VCaP (cell line): ENCODE measurements around the gene GPS2.

Experiments used
- H3K27ac ChIP-seq: fragments of 450-650 bp; 2 replicates; pipeline ENCODE4 v1.5.1; 2017
- TF ChIP-seq, protein P1 (sequence below): fragments of 450-650 bp; conservative IDR thresholded peaks from 2 replicates; pipeline ENCODE4 v1.5.1; 2017; ENCODE audit warnings: mild to moderate bottlenecking, moderate library complexity

GPS2 gene

DNA sequence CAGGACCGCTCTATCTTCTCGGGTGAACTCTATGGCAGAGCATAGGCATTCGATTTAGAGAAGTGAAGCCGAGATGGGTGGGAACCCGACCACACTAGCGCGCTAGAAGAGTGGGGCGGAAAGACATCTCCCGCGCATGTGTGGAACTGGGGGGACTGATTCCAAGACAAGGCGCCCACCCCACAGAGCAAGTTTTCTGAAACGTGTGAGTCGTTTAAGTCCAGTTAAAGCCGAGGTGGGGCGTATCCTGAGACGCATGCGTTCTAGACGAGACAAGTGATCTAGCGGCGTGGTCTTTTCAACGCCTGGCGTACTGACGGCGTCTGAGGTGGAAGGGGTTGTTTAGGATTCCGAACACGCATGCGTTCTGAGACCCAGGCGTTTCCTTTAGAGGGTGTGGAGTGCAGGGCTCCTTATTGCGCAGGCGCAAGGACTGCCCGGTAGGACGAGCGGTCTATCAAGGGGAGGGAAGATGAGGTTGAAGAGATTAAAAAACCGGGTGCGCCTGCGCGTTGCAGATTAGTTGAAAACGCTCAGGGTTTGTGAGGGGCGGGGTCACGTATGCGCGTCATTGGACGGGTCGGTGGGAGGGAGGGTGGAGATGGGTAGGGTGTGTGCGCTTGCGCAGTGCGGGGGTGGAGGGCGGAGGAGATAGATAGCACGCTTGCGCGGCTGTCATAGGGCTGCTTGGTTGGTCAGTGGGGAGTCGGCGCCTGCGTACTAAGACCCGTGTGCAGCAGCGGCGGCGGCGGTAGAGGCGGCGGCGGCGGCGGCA, 8.1 kb downstream of the GPS2 start, which contains the start of gene EIF5A:
TSS of gene EIF5A (plus strand) at position 718 of the 775 bp plus-strand sequence. CDS start 2,008 bp downstream, outside the sequence.
- peak within 1 kb of the TSS; percentile 93 for H3K27ac ChIP-seq
- TF ChIP-seq, protein P1, sequence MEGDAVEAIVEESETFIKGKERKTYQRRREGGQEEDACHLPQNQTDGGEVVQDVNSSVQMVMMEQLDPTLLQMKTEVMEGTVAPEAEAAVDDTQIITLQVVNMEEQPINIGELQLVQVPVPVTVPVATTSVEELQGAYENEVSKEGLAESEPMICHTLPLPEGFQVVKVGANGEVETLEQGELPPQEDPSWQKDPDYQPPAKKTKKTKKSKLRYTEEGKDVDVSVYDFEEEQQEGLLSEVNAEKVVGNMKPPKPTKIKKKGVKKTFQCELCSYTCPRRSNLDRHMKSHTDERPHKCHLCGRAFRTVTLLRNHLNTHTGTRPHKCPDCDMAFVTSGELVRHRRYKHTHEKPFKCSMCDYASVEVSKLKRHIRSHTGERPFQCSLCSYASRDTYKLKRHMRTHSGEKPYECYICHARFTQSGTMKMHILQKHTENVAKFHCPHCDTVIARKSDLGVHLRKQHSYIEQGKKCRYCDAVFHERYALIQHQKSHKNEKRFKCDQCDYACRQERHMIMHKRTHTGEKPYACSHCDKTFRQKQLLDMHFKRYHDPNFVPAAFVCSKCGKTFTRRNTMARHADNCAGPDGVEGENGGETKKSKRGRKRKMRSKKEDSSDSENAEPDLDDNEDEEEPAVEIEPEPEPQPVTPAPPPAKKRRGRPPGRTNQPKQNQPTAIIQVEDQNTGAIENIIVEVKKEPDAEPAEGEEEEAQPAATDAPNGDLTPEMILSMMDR: no peak

DNA sequence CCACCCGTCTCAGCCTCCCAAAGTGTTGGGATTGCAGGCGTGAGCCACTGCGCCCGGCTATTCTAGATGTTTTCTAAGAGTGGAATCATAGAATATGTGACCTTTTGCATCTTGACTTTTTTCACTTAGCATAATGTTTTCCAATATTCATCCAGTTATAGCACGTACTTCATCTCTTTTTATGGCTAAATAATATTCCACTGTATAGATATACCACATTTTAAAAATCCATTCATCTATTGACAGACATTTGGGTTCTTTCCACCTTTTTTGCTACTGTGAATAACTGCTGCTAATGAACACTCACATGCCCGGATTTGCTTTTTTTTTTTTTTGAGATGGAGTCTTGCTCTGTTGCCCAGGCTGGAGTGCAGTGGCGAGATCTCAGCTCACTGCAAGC, 11.0 kb downstream of the GPS2 start:
- TF ChIP-seq, protein P1: no peak

DNA sequence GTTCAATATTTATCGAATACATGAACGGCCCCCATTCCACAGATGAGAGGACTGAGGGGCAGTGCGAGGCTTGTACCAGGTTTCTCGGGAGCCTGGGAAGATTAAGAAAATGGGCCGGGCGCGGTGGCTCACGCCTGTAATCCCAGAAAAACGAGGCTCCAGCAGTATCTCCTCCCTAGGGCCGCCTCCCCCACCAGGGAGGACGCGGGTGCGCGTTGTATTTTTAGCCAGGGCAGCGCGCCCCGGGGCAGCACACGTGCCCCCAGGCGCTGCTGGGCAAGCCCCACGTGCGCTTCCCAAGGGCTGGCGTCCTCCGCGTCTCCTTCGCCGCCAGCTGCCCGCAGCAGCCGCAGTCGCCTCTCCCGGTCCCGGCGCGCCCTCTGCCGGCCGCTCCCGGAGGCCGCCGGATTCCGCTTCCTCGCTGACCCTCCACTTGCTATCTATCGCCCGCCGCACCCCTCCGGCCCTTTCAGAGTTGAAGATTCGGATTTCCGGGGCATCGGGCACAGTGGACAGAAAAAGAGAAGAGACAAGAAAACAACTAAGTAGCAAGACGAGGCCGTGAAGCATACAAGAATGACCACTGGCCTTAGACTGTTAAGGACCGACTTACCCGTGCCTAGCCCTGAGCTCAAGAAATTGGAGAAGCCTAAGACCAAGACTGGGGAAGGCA, 18.8 kb downstream of the GPS2 start:
- TF ChIP-seq, protein P1: peak; percentile 89
- no peak overlapping the region for H3K27ac ChIP-seq

More for the DNA sequence above, 11.0 kb downstream of the GPS2 start:
- no peak overlapping the region for H3K27ac ChIP-seq

DNA sequence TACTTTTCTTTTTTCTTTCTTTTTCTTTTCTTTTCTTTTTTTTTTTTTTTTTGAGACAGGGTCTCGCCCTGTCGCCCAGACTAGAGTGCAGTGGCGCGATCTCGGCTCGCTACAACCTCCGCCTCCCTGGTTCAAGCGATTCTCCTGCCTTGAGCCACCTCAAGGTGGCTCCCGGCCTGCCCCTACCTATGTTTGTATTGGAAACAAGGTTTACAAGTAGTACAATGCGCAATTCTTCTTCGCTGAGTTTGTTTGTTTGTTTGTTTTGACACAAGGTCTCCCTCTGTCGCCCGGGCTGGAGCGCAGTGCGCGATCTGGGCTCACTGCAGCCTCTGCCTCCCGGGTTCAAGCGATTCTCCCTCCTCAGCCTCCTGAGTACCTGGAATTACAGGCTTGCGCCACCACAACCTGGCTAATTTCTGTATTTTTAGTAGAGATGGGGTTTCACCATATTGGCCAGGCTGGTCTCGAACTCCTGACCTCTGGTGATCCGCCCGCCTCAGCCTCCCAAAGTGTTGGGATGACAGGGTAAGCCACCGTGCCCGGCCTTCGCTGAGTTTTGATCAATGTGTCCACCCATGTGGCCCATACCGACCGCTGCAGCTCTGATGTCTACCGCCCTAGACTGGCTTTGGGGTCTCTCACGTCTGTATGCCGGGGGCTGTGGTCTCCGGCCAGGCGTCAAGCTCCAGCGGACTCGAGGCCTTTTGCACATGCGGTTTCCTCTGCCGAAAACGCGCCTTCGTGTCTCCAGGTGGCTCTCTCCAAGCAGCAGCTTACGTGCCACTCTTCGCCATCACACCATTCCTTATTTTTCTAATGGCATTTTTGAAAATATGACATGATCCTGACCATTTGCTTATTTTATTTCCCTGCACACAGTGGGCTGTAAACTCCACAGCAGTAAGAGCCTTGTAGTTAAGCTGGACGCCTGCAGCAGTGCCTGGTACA, 19.7 kb downstream of the GPS2 start:
- no peak overlapping the region for H3K27ac ChIP-seq
- TF ChIP-seq, protein P1: peak; percentile 17

DNA sequence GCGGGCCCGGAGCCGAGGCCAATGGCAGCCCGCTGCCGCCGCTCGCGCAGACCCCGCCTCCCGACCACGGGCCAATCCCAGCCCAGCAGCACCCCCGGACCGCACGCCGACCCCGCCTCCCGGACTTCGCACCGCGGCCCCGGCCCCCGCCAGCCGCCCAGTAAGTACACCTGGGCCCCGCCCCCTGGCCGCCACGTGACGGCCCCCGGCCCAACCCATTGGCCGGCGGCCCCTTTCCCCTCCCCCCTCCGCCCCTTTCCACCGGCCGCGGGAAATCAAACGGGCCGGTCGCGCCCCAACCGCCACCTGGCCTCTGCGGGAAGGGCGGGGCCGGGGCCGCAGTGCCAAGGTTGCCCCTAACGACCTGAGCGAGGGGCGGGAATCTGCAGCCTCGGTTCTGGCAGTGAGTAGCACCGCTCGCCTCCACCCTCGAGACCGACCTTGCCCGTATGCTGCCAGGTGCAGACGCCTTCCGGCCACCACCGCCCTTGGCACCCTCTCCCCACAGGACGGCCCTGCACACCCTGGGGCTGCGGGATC, 20.5 kb downstream of the GPS2 start, which contains the start of gene YBX2:
TSS of gene YBX2 (minus strand) at position 26 of the 540 bp plus-strand sequence. CDS start 139 bp downstream, outside the sequence.
- H3K27ac ChIP-seq: no peak within 1 kb of the TSS
- TF ChIP-seq, protein P1: no peak

DNA sequence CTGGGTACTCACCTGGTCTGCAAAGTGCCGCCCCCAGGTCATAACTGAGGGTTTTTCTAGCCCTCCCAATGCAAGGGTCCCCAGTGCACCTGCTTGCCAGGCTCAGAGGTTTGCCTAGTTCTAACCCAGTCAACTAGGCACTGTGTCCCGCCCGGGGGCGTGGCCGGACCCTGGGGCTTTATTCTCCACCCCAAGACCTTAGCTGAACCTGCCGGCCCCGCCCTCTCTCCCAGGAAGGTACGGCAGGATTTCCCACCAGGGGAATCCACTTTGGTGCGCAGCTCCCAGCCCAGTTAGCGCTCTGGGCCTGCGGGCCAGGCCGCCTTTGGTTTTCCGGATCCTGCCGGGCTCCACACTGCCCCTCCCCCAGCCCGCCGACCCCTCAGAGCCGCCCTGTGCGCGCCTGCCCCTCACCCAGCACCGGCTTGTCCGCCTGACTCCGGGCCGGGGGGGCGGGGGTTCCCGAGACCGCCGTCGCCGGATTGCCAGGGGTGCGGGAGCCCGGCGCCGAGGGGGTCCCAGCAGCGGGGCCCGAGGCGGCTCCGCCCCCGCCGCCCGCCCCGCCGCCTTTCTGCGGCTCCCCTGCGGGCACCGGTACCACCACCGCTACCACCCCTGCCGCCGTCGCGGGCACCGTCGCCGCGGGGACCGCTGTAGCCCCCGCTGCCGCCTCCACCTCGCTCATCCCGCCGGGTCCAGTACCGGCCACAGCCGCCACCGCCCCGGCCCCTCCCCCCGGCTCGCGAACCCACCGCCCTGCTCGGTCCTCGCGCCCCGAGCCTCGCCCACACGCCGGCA, 21.1 kb downstream of the GPS2 start:
- TF ChIP-seq, protein P1: no peak
- H3K27ac ChIP-seq: no peak overlapping the region
